ENCODE data around the gene AFDN.
A peak's percentile ranks its signal among the peaks of the same experiment; 100 is the strongest.

AFDN gene

GRCh38 chr6:167892835-167893815 lies 66.4 kb downstream of the AFDN start:
- Histone ChIP-seq H3K27ac (no peak overlapping the region), H3K4me3 (no peak overlapping the region)
- TF ChIP-seq, protein P1, sequence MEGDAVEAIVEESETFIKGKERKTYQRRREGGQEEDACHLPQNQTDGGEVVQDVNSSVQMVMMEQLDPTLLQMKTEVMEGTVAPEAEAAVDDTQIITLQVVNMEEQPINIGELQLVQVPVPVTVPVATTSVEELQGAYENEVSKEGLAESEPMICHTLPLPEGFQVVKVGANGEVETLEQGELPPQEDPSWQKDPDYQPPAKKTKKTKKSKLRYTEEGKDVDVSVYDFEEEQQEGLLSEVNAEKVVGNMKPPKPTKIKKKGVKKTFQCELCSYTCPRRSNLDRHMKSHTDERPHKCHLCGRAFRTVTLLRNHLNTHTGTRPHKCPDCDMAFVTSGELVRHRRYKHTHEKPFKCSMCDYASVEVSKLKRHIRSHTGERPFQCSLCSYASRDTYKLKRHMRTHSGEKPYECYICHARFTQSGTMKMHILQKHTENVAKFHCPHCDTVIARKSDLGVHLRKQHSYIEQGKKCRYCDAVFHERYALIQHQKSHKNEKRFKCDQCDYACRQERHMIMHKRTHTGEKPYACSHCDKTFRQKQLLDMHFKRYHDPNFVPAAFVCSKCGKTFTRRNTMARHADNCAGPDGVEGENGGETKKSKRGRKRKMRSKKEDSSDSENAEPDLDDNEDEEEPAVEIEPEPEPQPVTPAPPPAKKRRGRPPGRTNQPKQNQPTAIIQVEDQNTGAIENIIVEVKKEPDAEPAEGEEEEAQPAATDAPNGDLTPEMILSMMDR (IDR thresholded peaks at IDR 0.05), result no peak
- DNase-seq (ENCODE audit: low spot score), result no peak

- Histone ChIP-seq H3K4me3 (no peak overlapping the region), H3K27ac (no peak overlapping the region)
- TF ChIP-seq, protein P1 (IDR thresholded peaks at IDR 0.05), result no peak
- no peak for DNase-seq (ENCODE audit: low spot score)
Observed at GRCh38 chr6:167894965-167895364, 68.3 kb downstream of the AFDN start.

GRCh38 chr6:167896648-167897047 lies 69.9 kb downstream of the AFDN start:
- TF ChIP-seq, protein P1 (IDR thresholded peaks at IDR 0.05), result no peak
- Histone ChIP-seq H3K27ac (no peak overlapping the region), H3K4me3 (no peak overlapping the region)
- no peak for DNase-seq (ENCODE audit: low spot score)

DNA sequence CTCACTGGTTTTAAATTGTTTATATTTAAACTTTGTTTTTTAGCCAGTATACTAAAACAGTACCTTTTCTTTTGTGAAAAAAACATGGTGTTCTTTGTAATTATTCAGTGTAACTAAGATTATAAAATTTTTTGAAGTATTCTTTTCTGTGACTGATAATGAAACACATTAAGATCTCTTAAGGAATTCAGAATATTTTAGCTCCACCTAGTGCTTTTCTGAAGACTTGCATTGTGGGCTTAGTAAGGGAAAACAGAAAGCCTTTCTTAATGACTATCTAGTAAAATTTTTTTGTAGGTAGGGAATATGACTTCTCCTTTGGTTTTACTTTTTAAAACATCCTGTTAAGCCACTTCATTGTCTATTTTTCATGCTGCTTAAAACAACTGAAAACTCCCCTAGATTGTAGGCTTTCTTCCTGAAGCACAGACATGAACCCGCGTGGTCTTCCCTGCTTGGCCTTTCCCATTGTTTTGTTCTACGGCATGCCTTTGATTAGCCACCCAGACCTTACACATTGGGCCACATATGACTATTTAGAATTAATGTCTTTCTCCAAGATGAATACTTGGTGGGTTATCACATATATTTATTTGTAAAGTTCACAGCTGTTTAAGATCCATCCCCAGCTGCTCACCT lies 72.1 kb downstream of the AFDN start:
- no peak for DNase-seq (ENCODE audit: low spot score)
- TF ChIP-seq, protein P1 (IDR thresholded peaks at IDR 0.05), result peak; percentile 58
- Histone ChIP-seq H3K27ac (no peak overlapping the region), H3K4me3 (no peak overlapping the region)

DNA sequence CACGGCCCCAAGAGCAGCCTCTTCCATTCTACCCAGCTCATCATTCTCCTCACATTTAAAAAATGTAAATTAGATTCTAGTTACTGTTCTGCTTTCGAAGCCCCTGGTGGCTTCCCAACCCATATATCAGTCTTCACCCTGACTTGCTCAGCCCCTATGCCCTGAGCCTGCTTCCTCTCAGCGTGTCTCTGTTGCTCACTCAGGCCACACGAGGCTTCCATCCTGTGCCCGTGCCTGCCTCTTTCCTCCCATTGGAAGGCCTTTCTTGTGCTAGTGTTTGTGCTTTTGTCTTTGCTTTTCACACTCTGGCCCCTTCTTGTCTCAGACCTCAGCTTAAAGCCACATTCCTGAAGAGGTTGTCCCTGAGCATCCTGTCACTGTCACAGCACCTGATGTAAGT lies 78.1 kb downstream of the AFDN start:
- no peak overlapping the region for H3K27ac ChIP-seq
- TF ChIP-seq, protein P1 (IDR thresholded peaks at IDR 0.05), result no peak
- DNase-seq (ENCODE audit: low spot score), result no peak
- no peak overlapping the region for H3K4me3 ChIP-seq

DNA sequence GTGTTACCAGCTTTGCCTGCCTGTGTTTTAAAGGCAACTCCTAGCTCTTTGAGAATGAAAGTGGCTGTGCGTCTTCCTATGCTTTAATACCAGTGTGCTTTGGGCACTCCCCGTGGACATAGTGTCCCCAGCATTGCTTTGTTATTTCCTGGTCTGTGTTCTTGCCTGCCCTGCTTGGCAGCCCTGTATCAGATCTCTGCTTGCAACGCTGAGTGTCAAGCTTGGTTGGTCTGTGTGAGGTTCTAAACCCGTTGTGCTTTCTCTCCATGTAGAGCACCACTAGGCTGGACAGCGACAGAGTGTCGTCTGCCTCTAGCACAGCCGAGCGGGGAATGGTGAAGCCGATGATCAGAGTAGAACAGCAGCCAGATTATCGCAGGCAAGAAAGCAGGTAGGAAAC lies 80.2 kb downstream of the AFDN start:
- no peak for DNase-seq (ENCODE audit: low spot score)
- Histone ChIP-seq H3K27ac (no peak overlapping the region), H3K4me3 (no peak overlapping the region)
- TF ChIP-seq, protein P1 (IDR thresholded peaks at IDR 0.05), result no peak

All from coronary artery (tissue), 2 donors.